ENCODE results near the gene ORM2.

Gene ORM2

GRCh38 chr9:114376586-114377445 lies 47.1 kb downstream of the ORM2 start:
- Histone ChIP-seq H3K4me1 (ENCODE audit: control extremely low read depth in 1 of 4, control insufficient read depth in 4 of 4, insufficient read depth in 4 of 4, low read length in 3 of 4) (peaks cover 22 to 67% (median 61%) of the 10 kb centered on the region in 4 experiments), H3K27ac (ENCODE audit: insufficient read depth in 1 of 2, low read depth in 1 of 2, low read length in 2 of 2, poor library complexity in 1 of 2, severe bottlenecking in 2 of 2) (peak overlapping the region in 1 of 2 experiments; percentile 76), H3K9me3 (ENCODE audit: control extremely low read depth in 1 of 5, control insufficient read depth in 4 of 5, insufficient read depth in 2 of 5, low read depth in 1 of 5, low read length in 4 of 5) (no peaks in the 10 kb centered on the region), H3K27me3 (replicated peaks in 2 of 5; ENCODE audit: control insufficient read depth in 4 of 5, insufficient read depth in 5 of 5, low read length in 4 of 5) (no peaks in the 10 kb centered on the region), H3K4me3 (ENCODE audit: control insufficient read depth in 1 of 7, extremely low read depth in 1 of 7, insufficient read depth in 4 of 7, low read depth in 2 of 7, low read length in 6 of 7) (no peak overlapping the region), H3K36me3 (ENCODE audit: control insufficient read depth in 4 of 4, insufficient read depth in 4 of 4, low read length in 3 of 4) (peaks cover 19 to 83% (median 43%) of the 10 kb centered on the region in 4 experiments)
- DNase-seq, result no peak
- ChIA-PET POLR2A (no interaction called here), CTCF (interaction anchor here (1.0 to 2.8 kb wide), 5 partner anchors 10 to 278 kb away, joined by 3 to 24 read pairs (median 4); partner anchors contain the start of gene AKNA)
- 89% methylated on average over 19 of the region's 19 CpGs for WGBS (ENCODE audit: insufficient coverage)

GRCh38 chr9:114378016-114378415 lies 48.3 kb downstream of the ORM2 start:
- peaks cover 19 to 78% (median 44%) of the 10 kb centered on the region in 4 experiments for H3K36me3 ChIP-seq (ENCODE audit: control insufficient read depth in 4 of 4, insufficient read depth in 4 of 4, low read length in 3 of 4)
- H3K27me3 ChIP-seq (replicated peaks in 2 of 5; ENCODE audit: control insufficient read depth in 4 of 5, insufficient read depth in 5 of 5, low read length in 4 of 5), result no peaks in the 10 kb centered on the region
- WGBS (ENCODE audit: insufficient coverage), result 100% methylated on average over 8 of the region's 8 CpGs
- ChIA-PET CTCF (interaction anchor here (0.9 to 2.8 kb wide), 4 partner anchors 9 to 13 kb away, joined by 3 to 24 read pairs (median 4); partner anchors contain the start of gene AKNA), POLR2A (interaction anchor here (0.6 kb wide), 1 partner anchor 37 kb away, joined by 3 read pairs; no protein-coding TSS in a partner anchor)
- H3K27ac ChIP-seq (ENCODE audit: insufficient read depth in 1 of 2, low read depth in 1 of 2, low read length in 2 of 2, poor library complexity in 1 of 2, severe bottlenecking in 2 of 2), result no peak overlapping the region
- peaks cover 31 to 69% (median 62%) of the 10 kb centered on the region in 4 experiments for H3K4me1 ChIP-seq (ENCODE audit: control extremely low read depth in 1 of 4, control insufficient read depth in 4 of 4, insufficient read depth in 4 of 4, low read length in 3 of 4)
- no peaks in the 10 kb centered on the region for H3K9me3 ChIP-seq (ENCODE audit: control extremely low read depth in 1 of 5, control insufficient read depth in 4 of 5, insufficient read depth in 2 of 5, low read depth in 1 of 5, low read length in 4 of 5)
- DNase-seq, result no peak
- no peak overlapping the region for H3K4me3 ChIP-seq (ENCODE audit: control insufficient read depth in 1 of 7, extremely low read depth in 1 of 7, insufficient read depth in 4 of 7, low read depth in 2 of 7, low read length in 6 of 7)

- CTCF ChIA-PET, result interaction anchor here (0.7 to 2.8 kb wide), 5 partner anchors 9 to 26 kb away, joined by 3 to 9 read pairs (median 5); no protein-coding TSS in a partner anchor
- H3K36me3 ChIP-seq (ENCODE audit: control insufficient read depth in 4 of 4, insufficient read depth in 4 of 4, low read length in 3 of 4), result peaks cover 19 to 78% (median 42%) of the 10 kb centered on the region in 4 experiments
These were observed 49.2 kb downstream of the ORM2 start for GRCh38 chr9:114378883-114379282.

More at GRCh38 chr9:114378883-114379282, 49.2 kb downstream of the ORM2 start:
- DNase-seq, result no peak
- Histone ChIP-seq H3K9me3 (ENCODE audit: control extremely low read depth in 1 of 5, control insufficient read depth in 4 of 5, insufficient read depth in 2 of 5, low read depth in 1 of 5, low read length in 4 of 5) (no peaks in the 10 kb centered on the region), H3K4me1 (ENCODE audit: control extremely low read depth in 1 of 4, control insufficient read depth in 4 of 4, insufficient read depth in 4 of 4, low read length in 3 of 4) (peaks cover 31 to 69% (median 63%) of the 10 kb centered on the region in 4 experiments), H3K4me3 (ENCODE audit: control insufficient read depth in 1 of 7, extremely low read depth in 1 of 7, insufficient read depth in 4 of 7, low read depth in 2 of 7, low read length in 6 of 7) (no peak overlapping the region), H3K27ac (ENCODE audit: insufficient read depth in 1 of 2, low read depth in 1 of 2, low read length in 2 of 2, poor library complexity in 1 of 2, severe bottlenecking in 2 of 2) (no peak overlapping the region), H3K27me3 (replicated peaks in 2 of 5; ENCODE audit: control insufficient read depth in 4 of 5, insufficient read depth in 5 of 5, low read length in 4 of 5) (no peaks in the 10 kb centered on the region)
- 98% methylated on average over 4 of the region's 5 CpGs for WGBS (ENCODE audit: insufficient coverage)
- POLR2A ChIA-PET, result no interaction called here

Measured in common myeloid progenitor, CD34-positive (primary cell).